Panc1 (cell line): ENCODE measurements around the gene GLI3. TPM values are rescaled to one million over a fixed set of nuclear protein-coding genes. Genes with fewer than 3 reads are reported as not detected.

Experiments used
- ATAC-seq: fragments of 200-7000 bp; cut with Tn5 transposase; 2 replicates; pipeline ENCODE4 v1.9.1; 2020; ENCODE audit warnings: mild to moderate bottlenecking, moderate library complexity
- BruUV-seq: library from RNA; stranded (reverse); fragments of 400-500 nt; replicated peaks from 2 replicates; lab custom pipeline; 2021; lab: Mats Ljungman, UMichigan
- CTCF ChIA-PET: fragments of 300-600 bp; sonication (Branson Sonifier 250); formaldehyde crosslinking; loops from one replicate; lab custom pipeline; 2022; ENCODE audit warnings: antibody characterized with exemption; lab: Charles Lee
- POLR2A ChIA-PET: fragments of 300-600 bp; sonication (Branson Sonifier 250); formaldehyde crosslinking; loops from one replicate; lab custom pipeline; 2022; ENCODE audit warnings: antibody characterized with exemption; lab: Charles Lee
- DNase-seq: peaks from one replicate; pipeline ENCODE4 v3.0.0-alpha.2; 2010; ENCODE audit warnings: low read depth, low spot score
- H3K27ac ChIP-seq: 2 replicates; pipeline ENCODE4 v1.5.1; 2011; ENCODE audit warnings: mild to moderate bottlenecking, low read length, inconsistent platforms
- H3K27me3 ChIP-seq: fragments of 200-500 bp; sonication (Bioruptor generic); 2 replicates; pipeline ENCODE4 v1.6.0; 2014; ENCODE audit warnings: low read length, inconsistent platforms; ENCODE audit not compliant: control insufficient read depth, insufficient read depth
- H3K36me3 ChIP-seq: fragments of 200-500 bp; sonication (Bioruptor generic); 2 replicates; pipeline ENCODE4 v1.5.1; 2014; ENCODE audit warnings: inconsistent platforms, mild to moderate bottlenecking, low read length, moderate library complexity; ENCODE audit not compliant: control insufficient read depth, insufficient read depth
- H3K4me1 ChIP-seq: 2 replicates; pipeline ENCODE4 v1.5.1; 2011; ENCODE audit warnings: inconsistent platforms, mild to moderate bottlenecking, low read length, moderate library complexity; ENCODE audit not compliant: control insufficient read depth, insufficient read depth
- H3K4me3 ChIP-seq, 2 experiments: 2 replicates each; pipeline ENCODE4 v1.5.1; 2011 to 2012; ENCODE audit warnings: low read depth in 2 of 2, low read length in 2 of 2, mild to moderate bottlenecking in 2 of 2, inconsistent platforms in 1 of 2, moderate library complexity in 1 of 2
- H3K9me3 ChIP-seq: fragments of 200-500 bp; sonication (Bioruptor generic); 2 replicates; pipeline ENCODE4 v1.5.1; 2014; ENCODE audit warnings: low read depth, mild to moderate bottlenecking, inconsistent platforms, low read length, moderate library complexity; ENCODE audit not compliant: control insufficient read depth, insufficient read depth
- CTCF ChIP-seq: fragments of 450-650 bp; IDR thresholded peaks from 2 replicates; pipeline ENCODE4 v1.5.1; 2017; ENCODE audit warnings: mild to moderate bottlenecking
- POLR2AphosphoS5 ChIP-seq: IDR thresholded peaks from 2 replicates; pipeline ENCODE4 v1.6.1; 2012; ENCODE audit warnings: mild to moderate bottlenecking, low read depth, low read length, moderate library complexity
- SIN3A ChIP-seq: IDR thresholded peaks from 2 replicates; pipeline ENCODE4 v1.6.1; 2012; ENCODE audit warnings: low read depth, mild to moderate bottlenecking, low read length, moderate library complexity, borderline replicate concordance; ENCODE audit not compliant: insufficient read depth
- TCF7L2 ChIP-seq: IDR thresholded peaks from 2 replicates; pipeline ENCODE4 v1.6.1; 2011; ENCODE audit warnings: mild to moderate bottlenecking, low read depth, low read length, inconsistent platforms
- in situ Hi-C: cut with HindIII; loops from 2 replicates; pipeline ENCODE4 v1.10.0; 2016; ENCODE audit warnings: low sequenced_read_pairs, low pct_unique_long_range_greater_than_20kb
- intact Hi-C: fragments of 100-400 bp; cut with micrococcal nuclease; formaldehyde crosslinking; loops from one replicate; pipeline ENCODE4 v1.10.0; 2022; ENCODE audit not compliant: unreplicated experiment
- total RNA-seq: library from RNA; stranded (reverse); gene quantifications from one replicate; pipeline ENCODE4 v1.2.1, GENCODE V29; 2021; ENCODE audit not compliant: unreplicated experiment
- TF ChIP-seq, protein P1 (sequence below), 2 experiments: IDR thresholded peaks; 2 replicates each; pipeline ENCODE4 v1.6.1; 2011 to 2012; ENCODE audit warnings: low read depth in 2 of 2, control low read depth in 1 of 2, low read length in 1 of 2, mild to moderate bottlenecking in 1 of 2, moderate library complexity in 1 of 2; ENCODE audit not compliant: insufficient read depth in 1 of 2

Gene GLI3
- total RNA-seq, 1 experiment from 2014 or later, result 3.7 TPM

DNA sequence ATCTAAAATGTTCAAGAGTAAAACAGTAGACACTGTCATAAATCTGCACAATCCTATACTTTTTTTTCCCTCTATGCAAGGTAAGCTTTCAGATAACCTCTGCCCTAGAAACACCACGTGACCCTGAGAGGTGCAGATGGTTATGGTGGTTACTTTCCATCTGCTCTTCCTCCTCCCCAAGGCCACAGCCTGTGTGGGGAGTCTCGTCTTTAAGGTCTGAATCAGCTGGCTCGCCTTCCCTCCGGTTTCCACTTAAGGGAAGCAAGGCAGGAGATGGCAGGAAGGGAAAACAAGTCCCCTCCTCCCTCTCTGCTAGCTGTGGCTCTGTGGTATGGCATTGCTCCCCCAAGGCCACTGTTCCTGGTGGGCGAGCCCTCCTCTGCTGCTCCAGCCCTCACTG lies 181.8 kb downstream of the GLI3 start:
- no peak for TF ChIP-seq POLR2AphosphoS5
- no peak for TF ChIP-seq TCF7L2
- TF ChIP-seq, protein P1, sequence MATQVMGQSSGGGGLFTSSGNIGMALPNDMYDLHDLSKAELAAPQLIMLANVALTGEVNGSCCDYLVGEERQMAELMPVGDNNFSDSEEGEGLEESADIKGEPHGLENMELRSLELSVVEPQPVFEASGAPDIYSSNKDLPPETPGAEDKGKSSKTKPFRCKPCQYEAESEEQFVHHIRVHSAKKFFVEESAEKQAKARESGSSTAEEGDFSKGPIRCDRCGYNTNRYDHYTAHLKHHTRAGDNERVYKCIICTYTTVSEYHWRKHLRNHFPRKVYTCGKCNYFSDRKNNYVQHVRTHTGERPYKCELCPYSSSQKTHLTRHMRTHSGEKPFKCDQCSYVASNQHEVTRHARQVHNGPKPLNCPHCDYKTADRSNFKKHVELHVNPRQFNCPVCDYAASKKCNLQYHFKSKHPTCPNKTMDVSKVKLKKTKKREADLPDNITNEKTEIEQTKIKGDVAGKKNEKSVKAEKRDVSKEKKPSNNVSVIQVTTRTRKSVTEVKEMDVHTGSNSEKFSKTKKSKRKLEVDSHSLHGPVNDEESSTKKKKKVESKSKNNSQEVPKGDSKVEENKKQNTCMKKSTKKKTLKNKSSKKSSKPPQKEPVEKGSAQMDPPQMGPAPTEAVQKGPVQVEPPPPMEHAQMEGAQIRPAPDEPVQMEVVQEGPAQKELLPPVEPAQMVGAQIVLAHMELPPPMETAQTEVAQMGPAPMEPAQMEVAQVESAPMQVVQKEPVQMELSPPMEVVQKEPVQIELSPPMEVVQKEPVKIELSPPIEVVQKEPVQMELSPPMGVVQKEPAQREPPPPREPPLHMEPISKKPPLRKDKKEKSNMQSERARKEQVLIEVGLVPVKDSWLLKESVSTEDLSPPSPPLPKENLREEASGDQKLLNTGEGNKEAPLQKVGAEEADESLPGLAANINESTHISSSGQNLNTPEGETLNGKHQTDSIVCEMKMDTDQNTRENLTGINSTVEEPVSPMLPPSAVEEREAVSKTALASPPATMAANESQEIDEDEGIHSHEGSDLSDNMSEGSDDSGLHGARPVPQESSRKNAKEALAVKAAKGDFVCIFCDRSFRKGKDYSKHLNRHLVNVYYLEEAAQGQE (IDR thresholded peaks at IDR 0.05; ENCODE audit: insufficient read depth in 1 of 2, low read depth in 2 of 2, low read length in 1 of 2), result no peak
- POLR2A ChIA-PET, result no interaction called here
- in situ Hi-C loops, result no loop called here

GRCh38 chr7:42053834-42054233 lies 183.2 kb downstream of the GLI3 start:
- POLR2A ChIA-PET, result no interaction called here
- intact Hi-C loops (no loop called here), in situ Hi-C loops (no loop called here)
- H3K9me3 ChIP-seq, result no peaks in the 10 kb centered on the region
- CTCF ChIA-PET, result no interaction called here
- H3K27ac ChIP-seq, result no peak overlapping the region
- no peaks in the 10 kb centered on the region for H3K27me3 ChIP-seq
- DNase-seq (no peak), ATAC-seq (no peak)
- H3K4me3 ChIP-seq, result no peak overlapping the region
- no peaks in the 10 kb centered on the region for H3K36me3 ChIP-seq
- no TSS peak for BruUV-seq
- H3K4me1 ChIP-seq, result no peaks in the 10 kb centered on the region
- TF ChIP-seq TCF7L2, result no peak
- no peak for TF ChIP-seq CTCF
- TF ChIP-seq, protein P1 (IDR thresholded peaks at IDR 0.05; ENCODE audit: insufficient read depth in 1 of 2, low read depth in 2 of 2, low read length in 1 of 2), result no peak
- TF ChIP-seq POLR2AphosphoS5, result no peak
- no peak for TF ChIP-seq SIN3A

More for the DNA sequence above, 181.8 kb downstream of the GLI3 start:
- no peaks in the 10 kb centered on the region for H3K4me1 ChIP-seq
- H3K27ac ChIP-seq, result no peak overlapping the region
- no TSS peak for BruUV-seq
- no peaks in the 10 kb centered on the region for H3K36me3 ChIP-seq
- no peaks in the 10 kb centered on the region for H3K27me3 ChIP-seq
- intact Hi-C loops, result no loop called here
- CTCF ChIA-PET, result no interaction called here
- H3K9me3 ChIP-seq, result no peaks in the 10 kb centered on the region
- ATAC-seq (no peak), DNase-seq (no peak)
- H3K4me3 ChIP-seq, result no peak overlapping the region
